GM13977 (cell line): ENCODE data around the gene SRRM2.

Experiments
- DNase-seq: peaks from one replicate; pipeline ENCODE4 v3.0.0; 2012; ENCODE audit warnings: low spot score
- CTCF ChIP-seq: IDR thresholded peaks from 2 replicates; pipeline ENCODE4 v1.5.1; 2012; ENCODE audit warnings: mild to moderate bottlenecking, control low read depth; ENCODE audit not compliant: insufficient read depth; ENCODE audit errors: extremely low read depth, missing control alignments
- in situ Hi-C: fragments of 300-500 bp; cut with MboI; formaldehyde crosslinking; loops from one replicate; pipeline ENCODE4 v1.12.0; 2022; ENCODE audit warnings: low sequenced_read_pairs, low pct_unique_long_range_greater_than_20kb, mixed read lengths, inconsistent platforms; ENCODE audit not compliant: unreplicated experiment

SRRM2 gene

GRCh38 chr16:2771496-2772402 is 19.3 kb downstream of the SRRM2 start:
- in situ Hi-C loops: no loop called here
- no peak for TF ChIP-seq CTCF
- no peak for DNase-seq

DNA sequence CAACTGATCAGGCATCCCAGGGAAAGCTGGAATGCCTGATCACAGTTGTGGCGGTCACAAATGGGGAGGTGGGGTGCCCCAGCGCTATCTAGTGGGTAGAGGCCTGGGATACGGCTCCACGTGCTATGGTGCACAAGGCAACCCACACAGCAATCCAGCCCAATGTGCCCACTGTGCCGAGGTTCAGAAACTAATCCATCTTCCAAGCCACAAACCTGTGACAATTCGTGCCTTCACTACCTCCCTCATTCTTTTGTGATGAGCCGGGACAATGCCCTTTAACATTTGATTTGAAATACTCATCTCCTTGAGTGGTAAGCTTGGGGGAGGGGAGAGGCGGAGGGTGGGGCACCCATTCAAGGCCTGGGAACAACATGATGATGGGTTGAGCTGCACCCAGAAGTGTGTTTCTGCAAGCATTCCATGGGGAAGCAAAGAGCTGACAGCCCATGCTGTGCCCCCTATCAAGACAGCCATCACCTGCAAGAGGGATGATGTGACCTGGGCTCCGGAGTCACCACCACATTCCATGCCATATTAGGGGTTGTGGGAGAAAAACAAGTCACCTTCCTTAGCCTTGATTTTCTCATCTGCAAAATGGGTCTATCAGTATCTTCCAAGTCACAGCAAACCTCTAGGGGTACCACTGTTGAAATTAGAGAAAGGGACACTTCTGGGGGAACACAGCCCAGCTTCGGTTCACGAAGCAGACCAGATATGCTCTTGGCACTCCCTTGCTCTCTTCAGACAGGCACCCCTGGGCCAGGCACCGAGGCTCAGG is 20.9 kb downstream of the SRRM2 start:
- in situ Hi-C loops: no loop called here
- no peak for TF ChIP-seq CTCF
- no peak for DNase-seq

DNA sequence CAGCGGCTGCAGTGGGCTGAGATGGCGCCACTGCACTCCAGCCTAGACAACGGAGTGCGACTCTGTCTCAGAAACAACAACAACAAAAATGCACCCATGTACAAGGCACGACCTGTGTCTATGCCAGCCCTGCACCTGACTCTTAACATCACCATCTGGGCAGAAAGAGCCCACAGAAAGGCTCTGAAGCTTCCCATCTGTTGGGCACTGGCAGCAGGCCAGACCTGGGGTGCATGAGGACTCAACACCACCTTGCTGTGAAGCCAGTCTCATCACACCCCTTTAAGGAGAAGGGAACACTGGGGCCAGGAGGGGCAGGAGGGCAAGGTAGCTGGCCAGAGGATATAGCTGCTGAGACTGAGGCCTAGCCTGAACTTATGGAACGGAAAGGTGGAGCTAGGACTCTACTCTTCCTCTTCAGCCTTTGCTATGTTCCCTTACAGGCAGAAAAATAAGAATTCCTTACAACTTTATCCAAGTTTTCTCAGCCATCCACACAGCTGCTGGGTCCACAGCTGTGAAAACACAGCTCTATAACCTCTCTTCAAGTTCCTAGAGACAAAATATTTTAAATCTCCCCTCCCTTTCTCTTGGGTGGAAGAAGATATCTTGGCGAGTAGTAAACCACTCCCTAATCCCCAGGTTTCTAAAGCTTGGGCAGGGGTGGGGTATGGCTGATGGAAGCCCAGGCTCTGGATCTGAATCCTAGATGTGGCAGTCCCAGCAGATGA is 21.9 kb downstream of the SRRM2 start:
- in situ Hi-C loops: no loop called here
- TF ChIP-seq CTCF: no peak
- DNase-seq: no peak

- DNase-seq: no peak
- in situ Hi-C loops: no loop called here
- no peak for TF ChIP-seq CTCF
Measured at GRCh38 chr16:2775131-2775716, 22.8 kb downstream of the SRRM2 start.

DNA sequence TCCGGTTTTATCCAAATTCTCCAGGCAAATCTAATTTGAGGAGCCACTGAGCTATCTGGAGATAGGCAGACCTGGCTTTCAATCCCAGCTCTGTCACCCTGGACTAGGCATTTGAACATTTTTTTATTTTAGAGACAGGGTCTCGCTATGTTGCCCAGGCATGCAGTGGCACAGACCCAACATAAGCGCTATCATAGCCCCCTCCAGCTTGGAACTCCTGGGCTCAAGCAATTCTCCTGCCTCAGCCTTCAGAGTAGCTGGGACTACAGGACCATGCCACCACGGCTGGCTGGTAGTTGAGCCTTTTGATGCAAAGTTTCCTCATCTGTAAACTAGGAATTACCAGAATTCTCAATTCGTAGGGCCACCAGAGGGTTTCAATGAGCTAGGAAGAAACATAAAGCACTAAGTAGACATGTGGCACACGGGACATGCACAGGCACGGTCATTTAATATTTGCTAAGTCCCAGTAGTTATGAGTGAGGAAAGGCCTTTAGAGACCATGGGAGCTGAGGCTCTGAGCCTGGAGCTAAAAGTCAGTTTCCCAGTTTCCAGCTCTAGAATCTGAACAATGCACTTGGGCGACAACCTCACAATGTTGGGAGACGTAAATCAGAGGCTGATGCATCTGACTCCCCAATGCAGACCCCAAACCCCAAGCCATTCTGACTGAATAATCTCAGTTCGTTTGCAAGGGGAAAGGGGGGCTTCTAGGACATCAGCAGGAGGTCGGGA is 23.5 kb downstream of the SRRM2 start:
- in situ Hi-C loops: no loop called here
- no peak for DNase-seq
- no peak for TF ChIP-seq CTCF
